Esophagus squamous epithelium (tissue), 5 donors: ENCODE data around the gene TRIM37. TPM values are rescaled to one million over a fixed set of nuclear protein-coding genes. Genes with fewer than 3 reads are reported as not detected.

Source experiments
- DNase-seq: peaks from one replicate; lab custom pipeline; 2025; lab: John Stamatoyannopoulos, UW
- H3K27ac ChIP-seq, 4 donors: fragments of 200-600 bp; sonication (generic); one replicate each; pipeline ENCODE4 v1.5.1; 2016 to 2019; ENCODE audit warnings: mild to moderate bottlenecking in 1 of 4
- H3K27me3 ChIP-seq, 4 donors: fragments of 200-600 bp; sonication (generic); 1 replicate in 3 of 4; 2 replicates in 1 of 4; pipeline versions ENCODE4 v1.5.1 to v1.6.0; 2017 to 2021; ENCODE audit warnings: antibody characterized with exemption in 1 of 4
- H3K36me3 ChIP-seq, 3 donors: fragments of 200-600 bp; sonication (generic); one replicate each; pipeline ENCODE4 v1.5.1; 2016 to 2019
- H3K4me1 ChIP-seq, 3 donors: fragments of 200-600 bp; sonication (generic); one replicate each; pipeline ENCODE4 v1.5.1; 2017 to 2019
- H3K4me3 ChIP-seq, 4 donors: fragments of 200-600 bp; sonication (generic); 1 replicate in 3 of 4; 2 replicates in 1 of 4; pipeline ENCODE4 v1.5.1; 2016 to 2019; ENCODE audit warnings: mild to moderate bottlenecking in 2 of 4, moderate library complexity in 1 of 4
- H3K9me3 ChIP-seq, 3 donors: fragments of 200-600 bp; sonication (generic); one replicate each; pipeline ENCODE4 v1.5.1; 2016 to 2019
- CTCF ChIP-seq, 6 experiments: fragments of 450-650 bp in 4 of 6; fragments of 200-600 bp in 2 of 6; sonication (generic) in 2 of 6; IDR thresholded peaks; one replicate each; pipeline ENCODE4 v1.5.1; 2016 to 2019; ENCODE audit warnings: antibody characterized with exemption in 6 of 6, mild to moderate bottlenecking in 4 of 6, moderate library complexity in 4 of 6
- POLR2A ChIP-seq, 4 donors: fragments of 450-650 bp; IDR thresholded peaks; one replicate each; pipeline ENCODE4 v1.6.1; 2017; ENCODE audit warnings: antibody characterized with exemption in 4 of 4, mild to moderate bottlenecking in 4 of 4, moderate library complexity in 3 of 4
- WGBS, 2 donors: methylation state at CpG; one replicate each; pipeline ENCODE4 v1.1.5; 2018; 5-methylcytosine and 5-hydroxymethylcytosine counted together
- intact Hi-C: fragments of 100-400 bp; cut with DNase I; formaldehyde crosslinking; loops from one replicate; pipeline ENCODE4 v1.15.0; 2022
- total RNA-seq, 4 donors: library from RNA; depleted of rRNA; stranded (reverse); fragments of >200 nt; gene quantifications; one replicate each; pipeline ENCODE4 v1.1.0, GENCODE V29; 2016
- donor health status: DM: yes; HTN: yes; CAD: no.

The TRIM37 gene
- total RNA-seq, 4 donors from 2014 or later: 6.6 to 19.5 (median 17.1) TPM

GRCh38 chr17:59105852-59106462 is 723 bp downstream of the TRIM37 start:
- no peaks in the 10 kb centered on the region for H3K27me3 ChIP-seq
- H3K4me1 ChIP-seq: peaks cover 0 to 43% (median 13%) of the 10 kb centered on the region in 3 donors
- H3K27ac ChIP-seq: peak overlapping the region; percentile 90 to 95 (median 92)
- H3K9me3 ChIP-seq: no peaks in the 10 kb centered on the region
- intact Hi-C loops: loop anchor here (10.0 kb wide), 1 partner anchor 49 kb away; the partner anchor contains the start of genes PRR11 and SKA2
- DNase-seq: peak; percentile 14
- H3K36me3 ChIP-seq: peaks cover 0 to 18% (median 0%) of the 10 kb centered on the region in 3 donors
- TF ChIP-seq POLR2A (IDR thresholded peaks at IDR 0.05) (no peak), CTCF (IDR thresholded peaks at IDR 0.05) (no peak)
- peak overlapping the region; percentile 72 to 98 (median 84) for H3K4me3 ChIP-seq
- WGBS, 2 donors: 0% methylated on average over 7 to 10 of the region's 18 CpGs

GRCh38 chr17:59101178-59101577 is 5.5 kb downstream of the TRIM37 start:
- peaks cover 0 to 22% (median 13%) of the 10 kb centered on the region in 3 donors for H3K4me1 ChIP-seq
- no peak overlapping the region for H3K27ac ChIP-seq
- H3K4me3 ChIP-seq: no peak overlapping the region
- no peak for TF ChIP-seq POLR2A (IDR thresholded peaks at IDR 0.05)
- TF ChIP-seq CTCF (IDR thresholded peaks at IDR 0.05): no peak
- WGBS, 2 donors: 89 to 100% methylated on average over 1 of the region's 1 CpG
- intact Hi-C loops: loop anchor here (10.0 kb wide), 1 partner anchor 54 kb away; the partner anchor contains the start of genes PRR11 and SKA2
- no peaks in the 10 kb centered on the region for H3K9me3 ChIP-seq
- DNase-seq: no peak
- H3K36me3 ChIP-seq: peaks cover 0 to 46% (median 0%) of the 10 kb centered on the region in 3 donors
- no peaks in the 10 kb centered on the region for H3K27me3 ChIP-seq

- peaks cover 0 to 37% (median 0%) of the 10 kb centered on the region in 3 donors for H3K36me3 ChIP-seq
- intact Hi-C loops: no loop called here
- DNase-seq: no peak
- H3K27ac ChIP-seq: no peak overlapping the region
- H3K4me3 ChIP-seq: no peak overlapping the region
- TF ChIP-seq POLR2A (IDR thresholded peaks at IDR 0.05) (no peak), CTCF (IDR thresholded peaks at IDR 0.05) (no peak)
- H3K4me1 ChIP-seq: peaks cover 0 to 6% (median 0%) of the 10 kb centered on the region in 3 donors
- no peaks in the 10 kb centered on the region for H3K27me3 ChIP-seq
- H3K9me3 ChIP-seq: no peaks in the 10 kb centered on the region
These were observed 8.8 kb downstream of the TRIM37 start for GRCh38 chr17:59097876-59098275.

- TF ChIP-seq POLR2A (IDR thresholded peaks at IDR 0.05): no peak
- no peak for TF ChIP-seq CTCF (IDR thresholded peaks at IDR 0.05)
These were observed 11.7 kb downstream of the TRIM37 start for GRCh38 chr17:59094861-59095530.

GRCh38 chr17:59093702-59094231 is 12.9 kb downstream of the TRIM37 start:
- no peak overlapping the region for H3K4me3 ChIP-seq
- no peaks in the 10 kb centered on the region for H3K27me3 ChIP-seq
- TF ChIP-seq CTCF (IDR thresholded peaks at IDR 0.05) (no peak), POLR2A (IDR thresholded peaks at IDR 0.05) (no peak)
- intact Hi-C loops: no loop called here
- peak overlapping the region in 2 of 4 donors; percentile 21 to 30 for H3K27ac ChIP-seq
- WGBS, 2 donors: 42 to 43% methylated on average over 8 of the region's 8 CpGs
- H3K4me1 ChIP-seq: peaks cover 0 to 6% (median 0%) of the 10 kb centered on the region in 3 donors
- peaks cover 0 to 33% (median 5%) of the 10 kb centered on the region in 3 donors for H3K36me3 ChIP-seq
- H3K9me3 ChIP-seq: no peaks in the 10 kb centered on the region
- DNase-seq: no peak

More at GRCh38 chr17:59094861-59095530, 11.7 kb downstream of the TRIM37 start:
- Histone ChIP-seq H3K4me1 (peaks cover 0 to 6% (median 0%) of the 10 kb centered on the region in 3 donors), H3K27me3 (no peaks in the 10 kb centered on the region), H3K27ac (no peak overlapping the region), H3K36me3 (peaks cover 0 to 33% (median 0%) of the 10 kb centered on the region in 3 donors), H3K9me3 (no peaks in the 10 kb centered on the region), H3K4me3 (no peak overlapping the region)
- intact Hi-C loops: no loop called here
- 83 to 87% methylated on average over 6 of the region's 6 CpGs for WGBS, 2 donors
- no peak for DNase-seq
